Measurements from ENCODE around the gene NOSTRIN.

- no peak for TF ChIP-seq POLR2A (IDR thresholded peaks at IDR 0.05)
- TF ChIP-seq, protein P1, sequence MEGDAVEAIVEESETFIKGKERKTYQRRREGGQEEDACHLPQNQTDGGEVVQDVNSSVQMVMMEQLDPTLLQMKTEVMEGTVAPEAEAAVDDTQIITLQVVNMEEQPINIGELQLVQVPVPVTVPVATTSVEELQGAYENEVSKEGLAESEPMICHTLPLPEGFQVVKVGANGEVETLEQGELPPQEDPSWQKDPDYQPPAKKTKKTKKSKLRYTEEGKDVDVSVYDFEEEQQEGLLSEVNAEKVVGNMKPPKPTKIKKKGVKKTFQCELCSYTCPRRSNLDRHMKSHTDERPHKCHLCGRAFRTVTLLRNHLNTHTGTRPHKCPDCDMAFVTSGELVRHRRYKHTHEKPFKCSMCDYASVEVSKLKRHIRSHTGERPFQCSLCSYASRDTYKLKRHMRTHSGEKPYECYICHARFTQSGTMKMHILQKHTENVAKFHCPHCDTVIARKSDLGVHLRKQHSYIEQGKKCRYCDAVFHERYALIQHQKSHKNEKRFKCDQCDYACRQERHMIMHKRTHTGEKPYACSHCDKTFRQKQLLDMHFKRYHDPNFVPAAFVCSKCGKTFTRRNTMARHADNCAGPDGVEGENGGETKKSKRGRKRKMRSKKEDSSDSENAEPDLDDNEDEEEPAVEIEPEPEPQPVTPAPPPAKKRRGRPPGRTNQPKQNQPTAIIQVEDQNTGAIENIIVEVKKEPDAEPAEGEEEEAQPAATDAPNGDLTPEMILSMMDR (IDR thresholded peaks at IDR 0.05 in 4 of 5, conservative IDR thresholded peaks at IDR 0.05 in 1 of 5): no peak
These were observed 655 bp downstream of the NOSTRIN start for GRCh38 chr2:168802859-168803725.

All from gastrocnemius medialis (tissue), 4 donors.